Endothelial cell of umbilical vein (primary cell): Measurements from ENCODE around the gene FBN3.

Experiments
- EZH2 ChIP-seq: IDR thresholded peaks from 2 replicates; pipeline ENCODE4 v1.6.1; 2012; ENCODE audit warnings: borderline replicate concordance, low read depth, mild to moderate bottlenecking, moderate library complexity, low read length, inconsistent platforms; ENCODE audit not compliant: severe bottlenecking
- FOS ChIP-seq: IDR thresholded peaks from 2 replicates; pipeline ENCODE4 v1.6.1; 2011; ENCODE audit warnings: mild to moderate bottlenecking, low read length, moderate library complexity, borderline replicate concordance; ENCODE audit not compliant: insufficient read depth
- GATA2 ChIP-seq: IDR thresholded peaks from 2 replicates; pipeline ENCODE4 v1.7.0; 2011; ENCODE audit warnings: low read depth, mild to moderate bottlenecking, moderate library complexity, mixed read lengths, low read length; ENCODE audit not compliant: insufficient read length, insufficient read depth
- JUN ChIP-seq: IDR thresholded peaks from 2 replicates; pipeline ENCODE4 v1.6.1; 2011; ENCODE audit warnings: borderline replicate concordance, low read depth; ENCODE audit not compliant: insufficient read length, insufficient read depth
- MYC ChIP-seq: IDR thresholded peaks from one replicate; pipeline ENCODE4 v1.6.1; 2011; ENCODE audit warnings: mild to moderate bottlenecking, low read depth, low read length
- POLR2A ChIP-seq: IDR thresholded peaks from 2 replicates; pipeline ENCODE4 v1.6.1; 2012; ENCODE audit warnings: low read depth, mild to moderate bottlenecking, control low read depth, low read length
- POLR2AphosphoS5 ChIP-seq: IDR thresholded peaks from 2 replicates; pipeline ENCODE4 v1.6.1; 2012; ENCODE audit warnings: low read depth, mild to moderate bottlenecking, control low read depth, low read length, moderate library complexity; ENCODE audit not compliant: insufficient read depth
- TF ChIP-seq, protein P1 (sequence below): IDR thresholded peaks from 2 replicates; pipeline ENCODE4 v1.6.1; 2011; ENCODE audit not compliant: insufficient read depth, insufficient read length
- TF ChIP-seq, protein P2 (sequence below), 2 donors: IDR thresholded peaks; 1 replicate in 1 of 2; 2 replicates in 1 of 2; pipeline ENCODE4 v1.5.1; 2011; ENCODE audit warnings: low read length in 2 of 2, mild to moderate bottlenecking in 2 of 2, moderate library complexity in 2 of 2, control low read depth in 1 of 2, inconsistent platforms in 1 of 2, low read depth in 1 of 2; ENCODE audit not compliant: insufficient read depth in 1 of 2; ENCODE audit errors: extremely low read depth in 1 of 2

DNA sequence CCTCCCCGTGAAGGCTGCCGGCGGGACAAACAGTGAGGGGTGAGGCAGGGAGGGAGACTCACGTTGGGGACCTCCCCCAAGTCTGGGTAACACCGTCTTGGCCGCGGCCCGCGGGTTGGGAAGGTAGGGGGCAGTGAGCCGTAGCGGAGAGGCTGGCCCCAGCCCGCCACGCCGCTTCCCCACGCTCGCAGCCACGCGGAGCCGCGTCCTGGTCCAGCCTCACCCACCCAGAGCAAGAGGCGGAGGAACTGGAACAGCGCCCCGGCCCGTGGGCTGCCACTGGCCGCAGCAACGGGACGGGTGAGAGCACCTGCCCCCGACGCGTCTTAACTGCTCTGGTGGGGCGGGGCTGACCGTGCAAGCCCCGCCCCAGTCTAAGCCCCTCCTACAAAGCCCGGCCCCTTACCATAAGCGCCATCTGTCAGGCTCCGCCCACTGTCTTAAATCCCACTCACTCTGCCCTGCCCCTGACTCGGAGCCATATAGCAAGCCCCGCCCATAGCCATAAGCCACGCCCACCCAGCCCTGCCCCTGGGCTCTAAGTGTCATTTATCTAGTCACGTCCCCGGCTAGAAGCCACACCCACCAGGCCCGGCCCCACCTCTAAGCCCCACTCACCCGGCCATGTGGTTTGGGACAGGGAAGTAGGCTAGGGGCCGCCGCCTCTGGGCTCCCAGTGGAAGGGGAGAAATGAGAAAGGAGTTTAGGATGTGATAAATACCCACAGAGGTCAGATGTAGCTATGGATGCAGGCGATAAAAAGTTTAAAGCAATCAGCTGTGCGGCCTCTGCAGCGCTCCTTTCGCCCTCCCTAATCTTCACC is 98.9 kb downstream of the FBN3 start:
- TF ChIP-seq, protein P1, sequence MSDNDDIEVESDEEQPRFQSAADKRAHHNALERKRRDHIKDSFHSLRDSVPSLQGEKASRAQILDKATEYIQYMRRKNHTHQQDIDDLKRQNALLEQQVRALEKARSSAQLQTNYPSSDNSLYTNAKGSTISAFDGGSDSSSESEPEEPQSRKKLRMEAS, result no peak
- TF ChIP-seq POLR2AphosphoS5, result no peak
- TF ChIP-seq, protein P2, sequence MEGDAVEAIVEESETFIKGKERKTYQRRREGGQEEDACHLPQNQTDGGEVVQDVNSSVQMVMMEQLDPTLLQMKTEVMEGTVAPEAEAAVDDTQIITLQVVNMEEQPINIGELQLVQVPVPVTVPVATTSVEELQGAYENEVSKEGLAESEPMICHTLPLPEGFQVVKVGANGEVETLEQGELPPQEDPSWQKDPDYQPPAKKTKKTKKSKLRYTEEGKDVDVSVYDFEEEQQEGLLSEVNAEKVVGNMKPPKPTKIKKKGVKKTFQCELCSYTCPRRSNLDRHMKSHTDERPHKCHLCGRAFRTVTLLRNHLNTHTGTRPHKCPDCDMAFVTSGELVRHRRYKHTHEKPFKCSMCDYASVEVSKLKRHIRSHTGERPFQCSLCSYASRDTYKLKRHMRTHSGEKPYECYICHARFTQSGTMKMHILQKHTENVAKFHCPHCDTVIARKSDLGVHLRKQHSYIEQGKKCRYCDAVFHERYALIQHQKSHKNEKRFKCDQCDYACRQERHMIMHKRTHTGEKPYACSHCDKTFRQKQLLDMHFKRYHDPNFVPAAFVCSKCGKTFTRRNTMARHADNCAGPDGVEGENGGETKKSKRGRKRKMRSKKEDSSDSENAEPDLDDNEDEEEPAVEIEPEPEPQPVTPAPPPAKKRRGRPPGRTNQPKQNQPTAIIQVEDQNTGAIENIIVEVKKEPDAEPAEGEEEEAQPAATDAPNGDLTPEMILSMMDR (IDR thresholded peaks at IDR 0.05; ENCODE audit: extremely low read depth in 1 of 2, insufficient read depth in 1 of 2, low read depth in 1 of 2, low read length in 2 of 2), result no peak
- no peak for TF ChIP-seq POLR2A
- TF ChIP-seq EZH2, result no peak
- no peak for TF ChIP-seq FOS
- no peak for TF ChIP-seq JUN
- no peak for TF ChIP-seq GATA2
- no peak for TF ChIP-seq MYC
